GM18951 (cell line): Measurements from ENCODE around the gene RGPD3.

Experiments used
- POLR2A ChIP-seq: IDR thresholded peaks from 4 replicates; pipeline ENCODE4 v1.6.1; 2011; ENCODE audit warnings: mild to moderate bottlenecking; ENCODE audit not compliant: insufficient read length, insufficient read depth; ENCODE audit errors: extremely low read depth
- in situ Hi-C: fragments of 300-500 bp; cut with MboI; formaldehyde crosslinking; loops from one replicate; pipeline ENCODE4 v1.12.0; 2022; ENCODE audit warnings: low sequenced_read_pairs, mixed read lengths, inconsistent platforms; ENCODE audit not compliant: unreplicated experiment

Gene RGPD3

GRCh38 chr2:106363791-106364190 is 104.4 kb downstream of the RGPD3 start:
- TF ChIP-seq POLR2A: no peak
- in situ Hi-C loops: no loop called here

- in situ Hi-C loops: no loop called here
- no peak for TF ChIP-seq POLR2A
Measured at GRCh38 chr2:106362789-106363188, 105.4 kb downstream of the RGPD3 start.

DNA sequence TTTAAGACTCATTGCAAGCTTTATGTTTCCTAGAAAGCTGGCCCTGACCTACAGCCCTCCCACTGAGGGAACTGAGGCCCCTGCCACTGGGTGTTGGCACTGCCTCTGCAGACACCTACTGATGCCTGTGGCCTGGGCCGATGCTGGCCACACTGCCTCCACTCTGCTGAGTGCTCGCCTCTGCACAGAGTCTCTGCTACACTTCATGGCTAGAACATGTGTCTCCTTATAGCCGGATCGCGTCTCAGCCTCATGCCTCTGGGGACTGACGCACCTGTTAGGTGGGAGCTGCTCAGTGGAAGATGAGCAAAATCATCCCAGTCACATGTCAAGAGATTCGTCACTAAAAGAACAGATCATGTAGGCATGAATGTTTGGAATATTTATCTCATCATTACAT is 108.7 kb downstream of the RGPD3 start:
- in situ Hi-C loops: no loop called here
- no peak for TF ChIP-seq POLR2A

DNA sequence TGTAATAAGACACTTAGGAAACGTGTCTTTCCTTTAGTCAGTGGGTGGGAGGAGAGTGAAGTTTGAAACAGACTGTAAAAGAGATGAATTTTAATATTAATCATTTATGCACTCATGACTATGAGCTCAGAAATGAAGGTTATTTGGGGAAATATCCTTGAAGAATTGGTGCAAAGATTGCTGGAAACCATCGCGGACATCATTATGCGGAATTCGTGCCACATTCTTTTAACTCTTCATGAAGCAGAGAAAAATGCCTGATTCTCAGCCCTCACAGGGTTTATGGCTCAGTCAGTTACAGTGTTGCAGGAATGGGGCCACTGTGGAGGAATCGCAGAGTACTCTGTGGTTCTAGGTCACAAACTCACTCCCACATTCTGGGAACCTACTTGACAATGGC is 109.7 kb downstream of the RGPD3 start:
- TF ChIP-seq POLR2A: no peak
- in situ Hi-C loops: no loop called here

- in situ Hi-C loops: no loop called here
- TF ChIP-seq POLR2A: no peak
Measured at GRCh38 chr2:106358081-106358480, 110.1 kb downstream of the RGPD3 start.

- in situ Hi-C loops: no loop called here
- no peak for TF ChIP-seq POLR2A
Measured at GRCh38 chr2:106356291-106356690, 111.9 kb downstream of the RGPD3 start.

GRCh38 chr2:106353676-106354075 is 114.5 kb downstream of the RGPD3 start:
- in situ Hi-C loops: no loop called here
- TF ChIP-seq POLR2A: no peak

GRCh38 chr2:106350980-106351379 is 117.2 kb downstream of the RGPD3 start:
- TF ChIP-seq POLR2A: no peak
- in situ Hi-C loops: no loop called here

DNA sequence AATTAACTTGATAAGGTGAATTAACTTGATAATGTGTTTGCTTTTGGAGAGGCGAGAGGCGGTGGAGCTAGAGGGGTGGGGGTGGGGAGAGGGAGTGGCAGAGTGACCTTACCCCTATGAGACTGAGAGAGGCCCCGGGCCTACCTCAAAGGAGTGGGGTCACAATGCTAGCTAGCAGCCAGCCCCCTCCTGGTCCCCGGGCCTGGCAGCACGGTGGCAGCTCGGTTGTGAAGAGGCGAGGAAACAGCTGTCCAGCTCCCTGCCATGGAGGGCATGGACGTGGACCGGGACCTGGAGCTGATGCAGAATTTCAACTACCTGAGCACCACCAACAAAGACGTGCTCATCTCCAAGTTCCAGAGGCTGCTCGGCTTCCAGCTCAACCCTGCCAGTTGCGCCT is 123.9 kb downstream of the RGPD3 start:
- no peak for TF ChIP-seq POLR2A
- in situ Hi-C loops: no loop called here

DNA sequence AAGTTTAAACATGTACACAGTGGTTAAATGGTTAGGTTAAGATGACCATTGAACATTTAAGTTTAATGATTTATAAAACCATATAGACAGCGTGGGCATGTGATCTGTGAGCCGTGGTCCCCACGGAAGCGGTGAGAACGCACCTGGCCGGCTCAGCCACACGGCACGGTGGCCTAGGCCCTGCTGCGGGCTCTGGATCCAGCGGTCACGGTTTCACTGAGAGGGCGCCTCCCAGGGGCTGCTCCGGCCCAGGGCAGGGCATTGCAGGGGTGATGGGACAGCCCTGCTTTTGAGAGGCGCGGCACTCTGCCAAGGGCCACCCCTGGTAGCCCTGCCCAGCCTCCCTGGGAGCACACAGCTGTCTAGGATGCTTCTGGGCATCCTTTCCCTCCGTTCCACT is 124.9 kb downstream of the RGPD3 start:
- no peak for TF ChIP-seq POLR2A
- in situ Hi-C loops: no loop called here

- no peak for TF ChIP-seq POLR2A
- in situ Hi-C loops: no loop called here
Measured at GRCh38 chr2:106342831-106343251, 125.4 kb downstream of the RGPD3 start.

DNA sequence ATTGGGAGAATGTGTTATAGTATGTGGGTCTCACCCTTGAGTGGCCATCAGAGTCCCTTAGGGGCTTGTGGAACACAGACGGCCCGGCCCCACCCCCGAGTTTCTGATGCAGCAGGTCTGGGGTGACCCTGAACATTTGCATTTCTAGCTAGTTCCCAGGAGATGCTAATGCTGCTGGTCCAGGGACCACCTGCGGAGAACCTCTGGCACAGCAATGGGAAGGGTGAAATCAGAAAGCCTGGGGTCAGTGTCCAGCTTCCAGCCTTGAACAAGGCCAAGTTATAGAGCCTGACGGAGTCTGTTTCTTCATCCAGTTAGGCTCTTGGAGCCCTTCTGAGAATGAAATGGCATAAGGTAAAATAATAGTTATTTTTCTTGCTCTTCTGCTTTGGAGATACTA is 126.5 kb downstream of the RGPD3 start:
- TF ChIP-seq POLR2A: no peak

More for the DNA sequence above, 126.5 kb downstream of the RGPD3 start:
- in situ Hi-C loops: no loop called here
